Upper lobe of right lung (tissue), 1 donor: ENCODE measurements around the gene SP1. TPM values are rescaled to one million over a fixed set of nuclear protein-coding genes. Genes with fewer than 3 reads are reported as not detected.
"Not testable (repeated sequence)": the region's sequence is repeated elsewhere in the genome, so short reads cannot be mapped to it uniquely, and the experiment has no call there.

Source experiments
- ATAC-seq: fragments of 200-7000 bp; cut with Tn5 transposase; one replicate; pipeline ENCODE4 v1.9.1; 2020; ENCODE audit warnings: mild to moderate bottlenecking, moderate library complexity
- DNase-seq: peaks from one replicate; pipeline ENCODE4 v3.0.0-alpha.2; 2020
- H3K27ac ChIP-seq: fragments of 200-600 bp; one replicate; pipeline ENCODE4 v1.8.0; 2022
- H3K27me3 ChIP-seq: fragments of 200-600 bp; one replicate; pipeline ENCODE4 v1.8.0; 2022; ENCODE audit warnings: mild to moderate bottlenecking
- H3K36me3 ChIP-seq: fragments of 200-600 bp; one replicate; pipeline ENCODE4 v1.8.0; 2022
- H3K4me1 ChIP-seq: fragments of 200-600 bp; one replicate; pipeline ENCODE4 v1.8.0; 2022
- H3K4me3 ChIP-seq: fragments of 200-600 bp; one replicate; pipeline ENCODE4 v1.8.0; 2022; ENCODE audit warnings: mild to moderate bottlenecking
- H3K9me3 ChIP-seq: fragments of 200-600 bp; one replicate; pipeline ENCODE4 v1.8.0; 2022
- CTCF ChIP-seq: fragments of 200-600 bp; IDR thresholded peaks from one replicate; pipeline ENCODE4 v1.8.0; 2022; ENCODE audit warnings: antibody characterized with exemption
- intact Hi-C: fragments of 100-400 bp; cut with DNase I; formaldehyde crosslinking; loops from one replicate; pipeline ENCODE4 v1.11.0; 2022
- total RNA-seq: library from RNA; stranded (reverse); fragmentation: NEBNext Ultra II Directional; extraction: Animal tissue kit (Norgen Biotek cat#: 25700); gene quantifications from one replicate; pipeline ENCODE4 v1.2.1, GENCODE V29; 2021
- donor health status: DM: no; HTN: yes; CAD: no; lungs with severe emphysema.

SP1 gene
- total RNA-seq, 1 donor from 2014 or later = 87.7 TPM

GRCh38 chr12:53347905-53348304, 32.1 kb upstream of the SP1 start:
- Histone ChIP-seq H3K36me3 (no peaks in the 10 kb centered on the region), H3K4me3 (no peak overlapping the region), H3K9me3 (no peaks in the 10 kb centered on the region), H3K27me3 (no peaks in the 10 kb centered on the region), H3K27ac (no peak overlapping the region), H3K4me1 (peaks cover 18% of the 10 kb centered on the region)
- intact Hi-C loops = no loop called here
- DNase-seq = no peak
- ATAC-seq = no peak
- no peak for TF ChIP-seq CTCF

DNA sequence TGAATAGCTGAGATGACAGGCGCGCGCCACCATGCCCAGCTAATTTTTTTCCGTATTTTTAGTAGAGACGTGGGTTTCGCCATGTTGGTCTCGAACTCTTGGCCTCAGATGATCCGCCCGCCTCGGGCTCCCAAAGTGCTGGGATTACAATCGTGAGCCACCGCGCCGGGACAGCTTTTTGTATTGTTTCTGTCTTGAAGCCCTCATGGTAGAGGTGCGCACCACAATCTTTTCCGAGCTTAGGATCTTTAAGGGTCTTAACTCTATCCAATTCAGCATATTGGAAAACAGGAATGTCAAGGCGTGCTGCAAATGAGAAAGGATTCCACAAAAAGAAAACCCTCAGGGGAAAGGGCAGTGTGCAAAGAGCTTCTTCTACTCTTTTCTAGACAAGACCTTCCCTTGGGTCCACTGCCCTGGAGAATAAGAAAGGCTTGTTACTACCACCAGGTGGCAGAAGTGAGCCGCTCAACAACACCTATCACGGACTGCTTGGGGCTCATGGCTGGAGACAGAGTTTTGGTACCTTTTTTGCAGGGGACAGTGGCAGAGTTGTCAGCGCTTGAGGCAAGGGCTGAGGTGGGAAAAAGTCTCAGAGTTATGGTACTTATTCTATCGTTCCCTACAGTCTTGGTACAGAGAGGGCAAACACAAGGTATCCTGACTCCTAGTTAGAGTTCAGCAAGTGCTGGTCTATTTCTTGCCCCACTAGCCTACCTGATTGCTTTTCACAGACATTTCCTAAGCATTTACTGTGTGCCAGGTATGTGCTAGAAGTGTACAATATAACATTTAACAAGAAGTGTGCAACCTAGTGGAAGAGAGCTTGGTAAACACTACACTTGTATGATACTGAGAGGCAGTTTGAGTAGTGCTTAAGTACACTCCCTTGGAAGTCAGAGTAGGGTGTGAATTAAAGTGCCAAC, 27.4 kb upstream of the SP1 start:
- no peaks in the 10 kb centered on the region for H3K36me3 ChIP-seq
- intact Hi-C loops = loop anchor here (5.0 to 10.0 kb wide), 2 partner anchors 70 to 152 kb away; partner anchors contain the start of genes AMHR2, NPFF and TARBP2
- peaks cover 7% of the 10 kb centered on the region for H3K4me1 ChIP-seq
- H3K9me3 ChIP-seq = no peaks in the 10 kb centered on the region
- TF ChIP-seq CTCF = peak; percentile 90
- H3K4me3 ChIP-seq = no peak overlapping the region
- DNase-seq = peak; percentile 76
- no peaks in the 10 kb centered on the region for H3K27me3 ChIP-seq
- ATAC-seq = peak; percentile 98
- H3K27ac ChIP-seq = no peak overlapping the region

- H3K27ac ChIP-seq = no peak overlapping the region
- H3K4me1 ChIP-seq = peaks cover 7% of the 10 kb centered on the region
- H3K36me3 ChIP-seq = no peaks in the 10 kb centered on the region
- DNase-seq (no peak), ATAC-seq (peak; percentile 41)
- intact Hi-C loops = loop anchor here (5.0 to 10.0 kb wide), 2 partner anchors 69 to 152 kb away; partner anchors contain the start of genes AMHR2, NPFF and TARBP2
- no peaks in the 10 kb centered on the region for H3K9me3 ChIP-seq
- H3K27me3 ChIP-seq = no peaks in the 10 kb centered on the region
- H3K4me3 ChIP-seq = no peak overlapping the region
- TF ChIP-seq CTCF = no peak
Measured at GRCh38 chr12:53353257-53353655, 26.7 kb upstream of the SP1 start.

GRCh38 chr12:53355121-53355520, 24.9 kb upstream of the SP1 start:
- Histone ChIP-seq H3K9me3 (no peaks in the 10 kb centered on the region), H3K4me3 (no peak overlapping the region), H3K27me3 (no peaks in the 10 kb centered on the region), H3K4me1 (peaks cover 7% of the 10 kb centered on the region), H3K27ac (no peak overlapping the region), H3K36me3 (no peaks in the 10 kb centered on the region)
- intact Hi-C loops = loop anchor here (10.0 kb wide), 1 partner anchor 150 kb away; the partner anchor contains the start of genes NPFF and TARBP2
- TF ChIP-seq CTCF = no peak
- ATAC-seq = no peak
- DNase-seq = no peak

DNA sequence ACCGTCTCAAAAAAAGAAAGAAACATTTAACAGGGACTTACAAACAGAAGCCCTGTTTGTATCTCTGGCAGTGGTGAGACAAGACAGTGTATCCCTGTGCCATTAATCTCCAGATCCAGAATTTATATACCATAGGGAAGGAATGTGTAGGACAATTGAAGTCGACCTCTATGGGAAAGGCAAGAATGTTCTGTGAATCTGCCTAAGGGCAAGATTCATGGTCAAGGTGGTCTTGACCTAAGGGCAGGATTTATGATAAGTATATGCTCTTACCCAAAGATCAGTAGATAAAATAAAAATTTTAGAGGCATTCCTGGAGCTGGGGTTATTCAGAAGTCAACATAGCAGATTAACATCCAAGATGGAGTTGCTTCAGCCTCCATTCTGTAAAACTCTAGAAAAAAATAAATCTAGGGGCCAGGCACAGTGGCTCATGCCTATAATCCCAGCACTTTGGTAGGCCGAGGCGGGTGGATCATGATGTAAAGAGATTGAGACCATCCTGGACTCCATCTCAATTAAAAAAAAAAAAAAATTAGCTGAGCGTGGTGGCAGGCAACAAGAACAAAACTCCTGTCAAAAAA, 21.0 kb upstream of the SP1 start:
- Histone ChIP-seq H3K9me3 (no peaks in the 10 kb centered on the region), H3K27me3 (no peaks in the 10 kb centered on the region), H3K4me3 (no peak overlapping the region), H3K36me3 (no peaks in the 10 kb centered on the region), H3K4me1 (no peaks in the 10 kb centered on the region), H3K27ac (no peak overlapping the region)
- no peak for TF ChIP-seq CTCF
- no peak for ATAC-seq
- no peak for DNase-seq
- intact Hi-C loops = loop anchor here (10.0 kb wide), 1 partner anchor 146 kb away; the partner anchor contains the start of genes NPFF and TARBP2

GRCh38 chr12:53361638-53362037, 18.3 kb upstream of the SP1 start:
- intact Hi-C loops, DNase-seq, H3K4me3 ChIP-seq: not testable (repeated sequence)

More at GRCh38 chr12:53361638-53362037, 18.3 kb upstream of the SP1 start:
- not testable (repeated sequence) for H3K9me3 ChIP-seq, H3K4me1 ChIP-seq, H3K27ac ChIP-seq, ATAC-seq, H3K36me3 ChIP-seq, H3K27me3 ChIP-seq
